ENCODE measurements around the gene ACOT13. TPM values are rescaled to one million over a fixed set of nuclear protein-coding genes. Genes with fewer than 3 reads are reported as not detected.
"Not testable (repeated sequence)": the region's sequence is repeated elsewhere in the genome, so short reads cannot be mapped to it uniquely, and the experiment has no call there.

The ACOT13 gene
- total RNA-seq, 1 experiment from 2014 or later = 31.4 TPM

DNA sequence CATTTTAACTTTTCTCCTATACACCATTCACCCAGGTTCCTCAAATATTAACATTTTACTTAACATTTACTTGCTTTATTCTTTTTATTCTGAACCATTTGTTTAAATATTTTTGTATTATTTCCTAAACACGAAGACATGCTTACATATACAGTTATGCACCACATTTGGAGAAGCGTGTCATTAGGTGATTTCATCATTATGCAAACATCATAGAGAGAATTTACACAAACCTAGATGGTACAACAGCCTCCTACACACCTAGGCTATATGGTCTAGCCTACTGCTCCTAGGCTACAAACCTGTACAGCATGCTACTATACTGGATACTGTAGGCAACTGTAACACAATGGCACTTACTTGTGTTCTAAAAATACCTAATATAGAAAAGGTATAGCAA, 6.8 kb upstream of the ACOT13 start:
- Mint-ChIP-seq H3K9me3 (ENCODE audit: unreplicated experiment) (no peaks in the 10 kb centered on the region), H3K4me1 (ENCODE audit: insufficient read depth, unreplicated experiment) (peaks cover 18% of the 10 kb centered on the region), H3K27ac (ENCODE audit: low read depth, unreplicated experiment) (peak overlapping the region; percentile 35), H3K4me3 (ENCODE audit: unreplicated experiment) (no peak overlapping the region), H3K27me3 (ENCODE audit: insufficient read depth, unreplicated experiment) (no peaks in the 10 kb centered on the region), H3K36me3 (ENCODE audit: insufficient read depth, unreplicated experiment) (peaks cover 58% of the 10 kb centered on the region)
- DNase-seq (ENCODE audit: unreplicated experiment) = no peak
- BruUV-seq (replicated peaks) = no TSS peak
- intact Hi-C loops (cut with micrococcal nuclease) = no loop called here
- TF ChIP-seq, protein P1, sequence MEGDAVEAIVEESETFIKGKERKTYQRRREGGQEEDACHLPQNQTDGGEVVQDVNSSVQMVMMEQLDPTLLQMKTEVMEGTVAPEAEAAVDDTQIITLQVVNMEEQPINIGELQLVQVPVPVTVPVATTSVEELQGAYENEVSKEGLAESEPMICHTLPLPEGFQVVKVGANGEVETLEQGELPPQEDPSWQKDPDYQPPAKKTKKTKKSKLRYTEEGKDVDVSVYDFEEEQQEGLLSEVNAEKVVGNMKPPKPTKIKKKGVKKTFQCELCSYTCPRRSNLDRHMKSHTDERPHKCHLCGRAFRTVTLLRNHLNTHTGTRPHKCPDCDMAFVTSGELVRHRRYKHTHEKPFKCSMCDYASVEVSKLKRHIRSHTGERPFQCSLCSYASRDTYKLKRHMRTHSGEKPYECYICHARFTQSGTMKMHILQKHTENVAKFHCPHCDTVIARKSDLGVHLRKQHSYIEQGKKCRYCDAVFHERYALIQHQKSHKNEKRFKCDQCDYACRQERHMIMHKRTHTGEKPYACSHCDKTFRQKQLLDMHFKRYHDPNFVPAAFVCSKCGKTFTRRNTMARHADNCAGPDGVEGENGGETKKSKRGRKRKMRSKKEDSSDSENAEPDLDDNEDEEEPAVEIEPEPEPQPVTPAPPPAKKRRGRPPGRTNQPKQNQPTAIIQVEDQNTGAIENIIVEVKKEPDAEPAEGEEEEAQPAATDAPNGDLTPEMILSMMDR (IDR thresholded peaks at IDR 0.05; ENCODE audit: unreplicated experiment) = no peak
- POLR2A ChIA-PET = interaction anchor here (1.3 to 1.7 kb wide), 2 partner anchors 14 to 36 kb away, joined by 4 to 8 read pairs; partner anchors contain the start of gene KIAA0319
- CTCF ChIA-PET = no interaction called here

GRCh38 chr6:24661759-24662158, 5.1 kb upstream of the ACOT13 start:
- H3K4me3 Mint-ChIP-seq (ENCODE audit: unreplicated experiment); H3K27ac Mint-ChIP-seq (ENCODE audit: low read depth, unreplicated experiment); DNase-seq (ENCODE audit: unreplicated experiment); H3K9me3 Mint-ChIP-seq (ENCODE audit: unreplicated experiment); intact Hi-C loops (cut with micrococcal nuclease); H3K27me3 Mint-ChIP-seq (ENCODE audit: insufficient read depth, unreplicated experiment); POLR2A ChIA-PET; BruUV-seq (replicated peaks): not testable (repeated sequence)
- H3K36me3 Mint-ChIP-seq (ENCODE audit: insufficient read depth, unreplicated experiment) = peaks cover 56% of the 10 kb centered on the region
- peaks cover 25% of the 10 kb centered on the region for H3K4me1 Mint-ChIP-seq (ENCODE audit: insufficient read depth, unreplicated experiment)
- CTCF ChIA-PET = interaction anchor here (0.5 to 1.5 kb wide), 2 partner anchors 81 to 1474 kb away, joined by 3 to 7 read pairs; no protein-coding TSS in a partner anchor

- intact Hi-C loops (cut with micrococcal nuclease) = no loop called here
- no TSS peak for BruUV-seq (replicated peaks)
- ChIA-PET CTCF (interaction anchor here (1.5 kb wide), 1 partner anchor 81 kb away, joined by 7 read pairs; no protein-coding TSS in a partner anchor), POLR2A (no interaction called here)
- peaks cover 25% of the 10 kb centered on the region for H3K4me1 Mint-ChIP-seq (ENCODE audit: insufficient read depth, unreplicated experiment)
- H3K27ac Mint-ChIP-seq (ENCODE audit: low read depth, unreplicated experiment) = no peak overlapping the region
- no peak for DNase-seq (ENCODE audit: unreplicated experiment)
- no peaks in the 10 kb centered on the region for H3K27me3 Mint-ChIP-seq (ENCODE audit: insufficient read depth, unreplicated experiment)
- H3K36me3 Mint-ChIP-seq (ENCODE audit: insufficient read depth, unreplicated experiment) = peaks cover 56% of the 10 kb centered on the region
- TF ChIP-seq, protein P1 (IDR thresholded peaks at IDR 0.05; ENCODE audit: unreplicated experiment) = no peak
- H3K4me3 Mint-ChIP-seq (ENCODE audit: unreplicated experiment) = no peak overlapping the region
- no peaks in the 10 kb centered on the region for H3K9me3 Mint-ChIP-seq (ENCODE audit: unreplicated experiment)
Measured at GRCh38 chr6:24662236-24662635, 4.6 kb upstream of the ACOT13 start.

GRCh38 chr6:24663189-24663588, 3.7 kb upstream of the ACOT13 start:
- no peak for DNase-seq (ENCODE audit: unreplicated experiment)
- TF ChIP-seq, protein P1 (IDR thresholded peaks at IDR 0.05; ENCODE audit: unreplicated experiment) = no peak
- H3K4me1 Mint-ChIP-seq (ENCODE audit: insufficient read depth, unreplicated experiment) = peaks cover 25% of the 10 kb centered on the region
- H3K9me3 Mint-ChIP-seq (ENCODE audit: unreplicated experiment) = no peaks in the 10 kb centered on the region
- H3K4me3 Mint-ChIP-seq (ENCODE audit: unreplicated experiment) = no peak overlapping the region
- no TSS peak for BruUV-seq (replicated peaks)
- ChIA-PET POLR2A (interaction anchor here (0.6 kb wide), 2 partner anchors 79 to 1344 kb away, joined by 3 read pairs; no protein-coding TSS in a partner anchor), CTCF (interaction anchor here (1.5 kb wide), 1 partner anchor 82 kb away, joined by 7 read pairs; no protein-coding TSS in a partner anchor)
- no peak overlapping the region for H3K27ac Mint-ChIP-seq (ENCODE audit: low read depth, unreplicated experiment)
- peaks cover 49% of the 10 kb centered on the region for H3K36me3 Mint-ChIP-seq (ENCODE audit: insufficient read depth, unreplicated experiment)
- intact Hi-C loops (cut with micrococcal nuclease) = no loop called here
- H3K27me3 Mint-ChIP-seq (ENCODE audit: insufficient read depth, unreplicated experiment) = no peaks in the 10 kb centered on the region

Measured in MCF 10A (cell line).